ENCODE measurements around the gene ADAM12.

The ADAM12 gene

DNA sequence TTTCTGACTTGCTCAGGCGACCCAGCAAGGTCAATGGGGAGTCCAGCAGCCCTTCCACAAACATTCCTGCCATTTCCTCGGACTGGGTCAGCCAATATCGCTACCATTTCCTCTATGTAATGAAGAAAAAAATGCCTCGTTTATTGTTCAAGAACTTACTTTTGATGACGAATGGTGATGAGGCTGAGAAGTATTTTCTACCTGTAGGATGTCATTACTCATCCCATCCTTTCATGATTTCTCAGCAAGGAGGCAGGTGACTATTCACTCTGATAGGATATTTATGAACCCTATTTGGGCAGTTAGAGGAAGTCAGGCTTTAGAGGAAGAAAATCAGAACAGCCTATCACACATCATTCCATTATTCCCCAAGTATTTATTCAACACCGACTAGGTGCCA lies 313.3 kb downstream of the ADAM12 start:
- TF ChIP-seq, protein P1, sequence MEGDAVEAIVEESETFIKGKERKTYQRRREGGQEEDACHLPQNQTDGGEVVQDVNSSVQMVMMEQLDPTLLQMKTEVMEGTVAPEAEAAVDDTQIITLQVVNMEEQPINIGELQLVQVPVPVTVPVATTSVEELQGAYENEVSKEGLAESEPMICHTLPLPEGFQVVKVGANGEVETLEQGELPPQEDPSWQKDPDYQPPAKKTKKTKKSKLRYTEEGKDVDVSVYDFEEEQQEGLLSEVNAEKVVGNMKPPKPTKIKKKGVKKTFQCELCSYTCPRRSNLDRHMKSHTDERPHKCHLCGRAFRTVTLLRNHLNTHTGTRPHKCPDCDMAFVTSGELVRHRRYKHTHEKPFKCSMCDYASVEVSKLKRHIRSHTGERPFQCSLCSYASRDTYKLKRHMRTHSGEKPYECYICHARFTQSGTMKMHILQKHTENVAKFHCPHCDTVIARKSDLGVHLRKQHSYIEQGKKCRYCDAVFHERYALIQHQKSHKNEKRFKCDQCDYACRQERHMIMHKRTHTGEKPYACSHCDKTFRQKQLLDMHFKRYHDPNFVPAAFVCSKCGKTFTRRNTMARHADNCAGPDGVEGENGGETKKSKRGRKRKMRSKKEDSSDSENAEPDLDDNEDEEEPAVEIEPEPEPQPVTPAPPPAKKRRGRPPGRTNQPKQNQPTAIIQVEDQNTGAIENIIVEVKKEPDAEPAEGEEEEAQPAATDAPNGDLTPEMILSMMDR (conservative IDR thresholded peaks at IDR 0.05; ENCODE audit: control insufficient read depth, insufficient read depth, low read depth, low read length): no peak
- DNase-seq (ENCODE audit: low read depth): no peak
- H3K4me3 ChIP-seq (ENCODE audit: control insufficient read depth, low read depth, low read length): no peak overlapping the region

DNA sequence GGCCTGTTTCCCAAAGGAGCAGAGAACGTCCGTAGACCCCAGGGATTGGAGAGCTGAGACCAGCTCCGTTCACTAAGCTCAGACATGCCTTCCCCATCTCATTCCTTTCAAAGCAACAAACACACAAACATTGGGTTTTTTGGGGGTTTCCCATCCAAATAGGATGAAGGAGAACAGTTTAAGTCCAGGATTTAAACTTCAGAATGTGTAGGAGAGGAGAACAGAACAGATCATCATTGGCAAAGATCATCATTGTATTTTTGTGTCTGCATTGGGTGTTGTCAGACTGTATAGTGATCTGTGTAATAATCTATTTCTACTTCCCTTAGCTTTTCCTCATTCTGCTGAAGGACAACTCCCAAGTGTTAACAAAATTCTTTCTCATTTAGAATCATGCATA lies 314.0 kb downstream of the ADAM12 start:
- no peak overlapping the region for H3K4me3 ChIP-seq (ENCODE audit: control insufficient read depth, low read depth, low read length)
- DNase-seq (ENCODE audit: low read depth): no peak
- TF ChIP-seq, protein P1 (conservative IDR thresholded peaks at IDR 0.05; ENCODE audit: control insufficient read depth, insufficient read depth, low read depth, low read length): no peak

DNA sequence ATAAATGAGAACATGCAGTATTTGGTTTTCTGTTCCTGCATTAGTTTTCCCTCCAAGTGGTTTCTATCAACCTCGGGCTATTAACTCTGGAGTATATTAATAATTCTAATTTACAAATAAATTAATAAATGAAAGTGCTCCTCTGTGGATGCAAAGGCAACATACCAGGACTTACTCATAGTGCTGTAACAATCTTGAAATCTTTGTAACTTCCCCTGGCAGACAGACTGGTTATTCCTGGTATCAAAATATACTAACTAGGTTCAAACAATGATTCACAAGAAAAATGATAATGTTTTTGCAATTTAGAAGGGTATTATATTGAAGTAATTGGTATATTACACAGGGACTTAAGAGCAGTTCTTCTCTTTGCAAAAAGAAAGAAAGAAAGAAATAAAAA lies 314.7 kb downstream of the ADAM12 start:
- no peak for DNase-seq (ENCODE audit: low read depth)
- TF ChIP-seq, protein P1 (conservative IDR thresholded peaks at IDR 0.05; ENCODE audit: control insufficient read depth, insufficient read depth, low read depth, low read length): no peak
- no peak overlapping the region for H3K4me3 ChIP-seq (ENCODE audit: control insufficient read depth, low read depth, low read length)

DNA sequence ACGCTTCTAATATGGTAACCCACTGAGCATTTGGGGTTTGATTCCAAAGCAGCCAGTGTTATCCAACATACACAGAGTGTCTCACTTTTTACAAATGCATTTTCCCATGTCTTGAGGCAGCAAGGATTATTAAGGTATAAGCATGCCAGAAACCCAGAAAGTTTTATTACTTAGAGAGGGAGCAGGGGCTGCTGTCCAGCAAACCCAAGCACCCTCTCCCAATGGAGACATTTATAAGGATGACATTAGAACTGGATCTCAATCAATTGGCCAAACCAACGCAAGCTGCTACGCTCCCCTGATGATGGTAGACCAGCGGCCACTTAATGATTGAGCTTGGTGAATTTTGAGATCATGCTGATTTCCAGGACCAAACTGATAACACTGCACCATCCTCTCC lies 315.7 kb downstream of the ADAM12 start:
- DNase-seq (ENCODE audit: low read depth): no peak
- TF ChIP-seq, protein P1 (conservative IDR thresholded peaks at IDR 0.05; ENCODE audit: control insufficient read depth, insufficient read depth, low read depth, low read length): no peak
- no peak overlapping the region for H3K4me3 ChIP-seq (ENCODE audit: control insufficient read depth, low read depth, low read length)

DNA sequence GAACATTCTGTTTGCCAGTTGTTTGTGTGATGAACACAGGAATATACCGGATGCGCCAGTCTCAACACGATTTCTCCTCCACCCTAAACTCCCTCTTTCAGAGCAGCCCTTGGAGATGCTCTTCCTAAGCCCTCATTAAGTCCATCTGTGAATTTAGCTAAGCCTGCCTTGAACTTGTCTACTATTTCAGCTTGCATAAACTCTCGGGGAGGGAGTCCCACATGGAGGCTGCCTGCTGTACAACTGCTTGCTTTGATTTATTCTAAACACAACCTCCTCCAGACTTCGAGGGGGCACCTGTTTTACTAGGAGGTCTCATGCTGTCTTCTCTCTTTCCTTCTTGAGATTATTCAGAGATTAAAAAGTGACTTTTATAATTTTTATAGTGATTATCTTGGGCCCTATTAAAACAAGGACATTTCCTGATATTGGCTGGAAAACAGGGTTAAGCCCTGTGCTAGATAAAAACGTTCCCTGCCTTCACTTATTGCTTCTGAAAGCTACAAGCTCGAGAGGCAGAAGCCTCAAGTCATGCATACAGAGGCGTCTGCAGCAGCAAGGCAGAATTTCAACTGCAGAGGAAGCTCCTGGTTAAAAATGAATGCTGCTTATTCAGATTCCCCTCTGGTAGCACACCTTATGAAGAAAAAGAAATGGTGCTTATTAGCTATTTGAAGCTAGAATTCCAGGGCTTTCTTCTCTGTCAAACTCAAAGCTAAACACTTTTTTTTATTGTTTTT lies 317.6 kb downstream of the ADAM12 start:
- H3K4me3 ChIP-seq (ENCODE audit: control insufficient read depth, low read depth, low read length): no peak overlapping the region
- TF ChIP-seq, protein P1 (conservative IDR thresholded peaks at IDR 0.05; ENCODE audit: control insufficient read depth, insufficient read depth, low read depth, low read length): no peak
- DNase-seq (ENCODE audit: low read depth): no peak

DNA sequence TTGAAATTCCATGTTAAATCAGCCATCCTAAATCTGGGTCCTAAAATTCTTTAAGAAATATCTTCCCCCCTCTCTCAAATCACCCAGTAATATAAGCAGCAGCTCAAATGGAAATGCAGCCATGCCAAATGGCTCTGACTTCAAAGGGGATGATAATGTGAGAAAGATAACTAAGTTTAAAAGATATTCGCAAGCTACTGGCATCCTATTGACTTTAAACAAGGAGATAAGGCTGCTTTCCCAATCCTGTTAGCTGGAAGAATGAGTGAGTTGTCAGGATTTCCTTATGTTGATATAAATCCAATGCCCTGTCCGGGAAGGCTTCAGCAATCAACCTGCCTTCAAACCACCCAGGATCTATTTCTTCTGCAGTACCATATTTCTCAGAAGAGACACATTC lies 320.0 kb downstream of the ADAM12 start:
- TF ChIP-seq, protein P1 (conservative IDR thresholded peaks at IDR 0.05; ENCODE audit: control insufficient read depth, insufficient read depth, low read depth, low read length): no peak
- DNase-seq (ENCODE audit: low read depth): no peak
- H3K4me3 ChIP-seq (ENCODE audit: control insufficient read depth, low read depth, low read length): no peak overlapping the region

Measured in fibroblast of mammary gland (primary cell).